Panc1 (cell line): Measurements from ENCODE around the gene LIMCH1. TPM values are rescaled to one million over a fixed set of nuclear protein-coding genes. Genes with fewer than 3 reads are reported as not detected.

ENCODE experiments used
- ATAC-seq: fragments of 200-7000 bp; cut with Tn5 transposase; 2 replicates; pipeline ENCODE4 v1.9.1; 2020; ENCODE audit warnings: mild to moderate bottlenecking, moderate library complexity
- BruUV-seq: library from RNA; stranded (reverse); fragments of 400-500 nt; replicated peaks from 2 replicates; lab custom pipeline; 2021; lab: Mats Ljungman, UMichigan
- CTCF ChIA-PET: fragments of 300-600 bp; sonication (Branson Sonifier 250); formaldehyde crosslinking; loops from one replicate; lab custom pipeline; 2022; ENCODE audit warnings: antibody characterized with exemption; lab: Charles Lee
- POLR2A ChIA-PET: fragments of 300-600 bp; sonication (Branson Sonifier 250); formaldehyde crosslinking; loops from one replicate; lab custom pipeline; 2022; ENCODE audit warnings: antibody characterized with exemption; lab: Charles Lee
- DNase-seq: peaks from one replicate; pipeline ENCODE4 v3.0.0-alpha.2; 2010; ENCODE audit warnings: low read depth, low spot score
- H3K27ac ChIP-seq: 2 replicates; pipeline ENCODE4 v1.5.1; 2011; ENCODE audit warnings: mild to moderate bottlenecking, low read length, inconsistent platforms
- H3K27me3 ChIP-seq: fragments of 200-500 bp; sonication (Bioruptor generic); 2 replicates; pipeline ENCODE4 v1.6.0; 2014; ENCODE audit warnings: low read length, inconsistent platforms; ENCODE audit not compliant: control insufficient read depth, insufficient read depth
- H3K36me3 ChIP-seq: fragments of 200-500 bp; sonication (Bioruptor generic); 2 replicates; pipeline ENCODE4 v1.5.1; 2014; ENCODE audit warnings: inconsistent platforms, mild to moderate bottlenecking, low read length, moderate library complexity; ENCODE audit not compliant: control insufficient read depth, insufficient read depth
- H3K4me1 ChIP-seq: 2 replicates; pipeline ENCODE4 v1.5.1; 2011; ENCODE audit warnings: inconsistent platforms, mild to moderate bottlenecking, low read length, moderate library complexity; ENCODE audit not compliant: control insufficient read depth, insufficient read depth
- H3K4me3 ChIP-seq, 2 experiments: 2 replicates each; pipeline ENCODE4 v1.5.1; 2011 to 2012; ENCODE audit warnings: low read depth in 2 of 2, low read length in 2 of 2, mild to moderate bottlenecking in 2 of 2, inconsistent platforms in 1 of 2, moderate library complexity in 1 of 2
- H3K9me3 ChIP-seq: fragments of 200-500 bp; sonication (Bioruptor generic); 2 replicates; pipeline ENCODE4 v1.5.1; 2014; ENCODE audit warnings: low read depth, mild to moderate bottlenecking, inconsistent platforms, low read length, moderate library complexity; ENCODE audit not compliant: control insufficient read depth, insufficient read depth
- POLR2AphosphoS5 ChIP-seq: IDR thresholded peaks from 2 replicates; pipeline ENCODE4 v1.6.1; 2012; ENCODE audit warnings: mild to moderate bottlenecking, low read depth, low read length, moderate library complexity
- SIN3A ChIP-seq: IDR thresholded peaks from 2 replicates; pipeline ENCODE4 v1.6.1; 2012; ENCODE audit warnings: low read depth, mild to moderate bottlenecking, low read length, moderate library complexity, borderline replicate concordance; ENCODE audit not compliant: insufficient read depth
- TCF7L2 ChIP-seq: IDR thresholded peaks from 2 replicates; pipeline ENCODE4 v1.6.1; 2011; ENCODE audit warnings: mild to moderate bottlenecking, low read depth, low read length, inconsistent platforms
- in situ Hi-C: cut with HindIII; loops from 2 replicates; pipeline ENCODE4 v1.10.0; 2016; ENCODE audit warnings: low sequenced_read_pairs, low pct_unique_long_range_greater_than_20kb
- intact Hi-C: fragments of 100-400 bp; cut with micrococcal nuclease; formaldehyde crosslinking; loops from one replicate; pipeline ENCODE4 v1.10.0; 2022; ENCODE audit not compliant: unreplicated experiment
- total RNA-seq: library from RNA; stranded (reverse); gene quantifications from one replicate; pipeline ENCODE4 v1.2.1, GENCODE V29; 2021; ENCODE audit not compliant: unreplicated experiment
- TF ChIP-seq, protein P1 (sequence below): fragments of 450-650 bp; IDR thresholded peaks from 2 replicates; pipeline ENCODE4 v1.5.1; 2017; ENCODE audit warnings: mild to moderate bottlenecking
- TF ChIP-seq, protein P2 (sequence below), 2 experiments: IDR thresholded peaks; 2 replicates each; pipeline ENCODE4 v1.6.1; 2011 to 2012; ENCODE audit warnings: low read depth in 2 of 2, control low read depth in 1 of 2, low read length in 1 of 2, mild to moderate bottlenecking in 1 of 2, moderate library complexity in 1 of 2; ENCODE audit not compliant: insufficient read depth in 1 of 2

The LIMCH1 gene
- total RNA-seq, 1 experiment from 2014 or later, result 3.3 TPM

DNA sequence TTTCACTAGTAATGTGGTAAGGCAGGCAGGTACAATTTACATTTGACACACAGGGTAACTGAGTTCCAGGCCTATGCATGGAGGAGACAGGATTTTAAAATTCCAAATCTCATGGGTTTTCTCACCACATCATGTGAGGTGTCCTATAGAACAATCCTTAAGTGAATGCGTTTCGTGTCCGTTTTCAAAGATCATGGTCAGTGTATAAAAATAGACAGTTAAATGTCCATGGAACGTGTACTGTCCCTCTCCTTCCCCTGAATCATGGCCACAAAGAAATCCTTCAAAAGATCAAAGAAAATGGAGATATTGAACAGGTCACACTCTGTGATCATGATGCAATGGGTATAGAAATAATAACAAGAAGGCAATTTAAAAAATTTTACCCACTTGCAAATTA is 42.0 kb downstream of the LIMCH1 start:
- no peak for TF ChIP-seq POLR2AphosphoS5
- TF ChIP-seq TCF7L2, result no peak
- TF ChIP-seq, protein P1, sequence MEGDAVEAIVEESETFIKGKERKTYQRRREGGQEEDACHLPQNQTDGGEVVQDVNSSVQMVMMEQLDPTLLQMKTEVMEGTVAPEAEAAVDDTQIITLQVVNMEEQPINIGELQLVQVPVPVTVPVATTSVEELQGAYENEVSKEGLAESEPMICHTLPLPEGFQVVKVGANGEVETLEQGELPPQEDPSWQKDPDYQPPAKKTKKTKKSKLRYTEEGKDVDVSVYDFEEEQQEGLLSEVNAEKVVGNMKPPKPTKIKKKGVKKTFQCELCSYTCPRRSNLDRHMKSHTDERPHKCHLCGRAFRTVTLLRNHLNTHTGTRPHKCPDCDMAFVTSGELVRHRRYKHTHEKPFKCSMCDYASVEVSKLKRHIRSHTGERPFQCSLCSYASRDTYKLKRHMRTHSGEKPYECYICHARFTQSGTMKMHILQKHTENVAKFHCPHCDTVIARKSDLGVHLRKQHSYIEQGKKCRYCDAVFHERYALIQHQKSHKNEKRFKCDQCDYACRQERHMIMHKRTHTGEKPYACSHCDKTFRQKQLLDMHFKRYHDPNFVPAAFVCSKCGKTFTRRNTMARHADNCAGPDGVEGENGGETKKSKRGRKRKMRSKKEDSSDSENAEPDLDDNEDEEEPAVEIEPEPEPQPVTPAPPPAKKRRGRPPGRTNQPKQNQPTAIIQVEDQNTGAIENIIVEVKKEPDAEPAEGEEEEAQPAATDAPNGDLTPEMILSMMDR, result no peak
- TF ChIP-seq, protein P2, sequence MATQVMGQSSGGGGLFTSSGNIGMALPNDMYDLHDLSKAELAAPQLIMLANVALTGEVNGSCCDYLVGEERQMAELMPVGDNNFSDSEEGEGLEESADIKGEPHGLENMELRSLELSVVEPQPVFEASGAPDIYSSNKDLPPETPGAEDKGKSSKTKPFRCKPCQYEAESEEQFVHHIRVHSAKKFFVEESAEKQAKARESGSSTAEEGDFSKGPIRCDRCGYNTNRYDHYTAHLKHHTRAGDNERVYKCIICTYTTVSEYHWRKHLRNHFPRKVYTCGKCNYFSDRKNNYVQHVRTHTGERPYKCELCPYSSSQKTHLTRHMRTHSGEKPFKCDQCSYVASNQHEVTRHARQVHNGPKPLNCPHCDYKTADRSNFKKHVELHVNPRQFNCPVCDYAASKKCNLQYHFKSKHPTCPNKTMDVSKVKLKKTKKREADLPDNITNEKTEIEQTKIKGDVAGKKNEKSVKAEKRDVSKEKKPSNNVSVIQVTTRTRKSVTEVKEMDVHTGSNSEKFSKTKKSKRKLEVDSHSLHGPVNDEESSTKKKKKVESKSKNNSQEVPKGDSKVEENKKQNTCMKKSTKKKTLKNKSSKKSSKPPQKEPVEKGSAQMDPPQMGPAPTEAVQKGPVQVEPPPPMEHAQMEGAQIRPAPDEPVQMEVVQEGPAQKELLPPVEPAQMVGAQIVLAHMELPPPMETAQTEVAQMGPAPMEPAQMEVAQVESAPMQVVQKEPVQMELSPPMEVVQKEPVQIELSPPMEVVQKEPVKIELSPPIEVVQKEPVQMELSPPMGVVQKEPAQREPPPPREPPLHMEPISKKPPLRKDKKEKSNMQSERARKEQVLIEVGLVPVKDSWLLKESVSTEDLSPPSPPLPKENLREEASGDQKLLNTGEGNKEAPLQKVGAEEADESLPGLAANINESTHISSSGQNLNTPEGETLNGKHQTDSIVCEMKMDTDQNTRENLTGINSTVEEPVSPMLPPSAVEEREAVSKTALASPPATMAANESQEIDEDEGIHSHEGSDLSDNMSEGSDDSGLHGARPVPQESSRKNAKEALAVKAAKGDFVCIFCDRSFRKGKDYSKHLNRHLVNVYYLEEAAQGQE (IDR thresholded peaks at IDR 0.05; ENCODE audit: insufficient read depth in 1 of 2, low read depth in 2 of 2, low read length in 1 of 2), result no peak
- no peak for TF ChIP-seq SIN3A
- Histone ChIP-seq H3K4me3 (no peak overlapping the region), H3K4me1 (no peaks in the 10 kb centered on the region), H3K9me3 (no peaks in the 10 kb centered on the region), H3K27me3 (no peaks in the 10 kb centered on the region), H3K36me3 (no peaks in the 10 kb centered on the region), H3K27ac (no peak overlapping the region)
- in situ Hi-C loops (no loop called here), intact Hi-C loops (no loop called here)
- CTCF ChIA-PET, result no interaction called here
- no TSS peak for BruUV-seq
- ATAC-seq, result no peak
- no peak for DNase-seq
- POLR2A ChIA-PET, result no interaction called here

DNA sequence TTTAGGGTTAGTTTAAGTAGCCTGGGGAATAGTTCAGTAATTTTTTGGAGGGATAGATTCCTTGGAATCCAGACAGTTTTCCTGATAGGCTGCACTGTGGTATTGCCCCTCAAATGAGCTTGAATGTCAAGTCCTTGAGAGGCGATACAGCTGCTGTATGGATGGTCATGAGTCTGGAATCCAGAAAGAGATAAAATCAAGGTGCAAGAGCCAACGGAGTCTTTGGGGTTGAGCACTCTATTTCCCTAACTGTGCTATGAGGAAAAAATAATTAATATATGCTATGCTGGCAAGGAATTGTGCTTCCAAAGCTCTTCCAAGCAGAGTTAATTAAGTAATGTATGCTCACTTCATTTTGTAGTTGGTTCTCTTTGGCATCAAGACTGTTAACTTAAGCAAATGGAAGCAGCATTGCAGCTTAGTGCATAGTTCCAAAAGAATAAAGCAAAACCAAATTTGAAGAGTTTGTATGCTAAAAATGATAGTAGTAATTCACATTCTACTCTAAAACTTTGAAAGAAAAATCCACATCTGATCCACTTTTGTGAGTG is 48.8 kb downstream of the LIMCH1 start:
- Histone ChIP-seq H3K27ac (no peak overlapping the region), H3K36me3 (no peaks in the 10 kb centered on the region), H3K4me1 (no peaks in the 10 kb centered on the region), H3K4me3 (no peak overlapping the region), H3K27me3 (no peaks in the 10 kb centered on the region), H3K9me3 (no peaks in the 10 kb centered on the region)
- ChIA-PET POLR2A (no interaction called here), CTCF (no interaction called here)
- ATAC-seq (no peak), DNase-seq (no peak)
- TF ChIP-seq, protein P1, result no peak
- TF ChIP-seq SIN3A (no peak), POLR2AphosphoS5 (no peak), TCF7L2 (no peak)
- TF ChIP-seq, protein P2 (IDR thresholded peaks at IDR 0.05; ENCODE audit: insufficient read depth in 1 of 2, low read depth in 2 of 2, low read length in 1 of 2), result no peak
- in situ Hi-C loops, result no loop called here
- intact Hi-C loops, result no loop called here
- no TSS peak for BruUV-seq
